ENCODE measurements around the gene SRSF4. TPM values are rescaled to one million over a fixed set of nuclear protein-coding genes. Genes with fewer than 3 reads are reported as not detected.

Gene SRSF4
- total and polyA plus RNA-seq, 3 donors from 2014 or later, result 63.2 to 81.7 (median 77.1) TPM

GRCh38 chr1:29196863-29197589, 15.3 kb upstream of the SRSF4 start:
- intact Hi-C loops (cut with DNase I; ENCODE audit: low total_unique reads), result no loop called here
- H3K4me3 ChIP-seq, result no peak overlapping the region
- no peaks in the 10 kb centered on the region for H3K9me3 ChIP-seq
- no peak for DNase-seq
- H3K4me1 ChIP-seq, result no peaks in the 10 kb centered on the region
- 73 to 78% methylated on average over 5 to 7 of the region's 7 CpGs for WGBS, 2 donors
- no peaks in the 10 kb centered on the region for H3K36me3 ChIP-seq (ENCODE audit: low read depth, missing control alignments)
- no peaks in the 10 kb centered on the region for H3K27me3 ChIP-seq
- H3K27ac ChIP-seq, result no peak overlapping the region
- TF ChIP-seq POLR2A (IDR thresholded peaks at IDR 0.05), result no peak
- TF ChIP-seq, protein P1, sequence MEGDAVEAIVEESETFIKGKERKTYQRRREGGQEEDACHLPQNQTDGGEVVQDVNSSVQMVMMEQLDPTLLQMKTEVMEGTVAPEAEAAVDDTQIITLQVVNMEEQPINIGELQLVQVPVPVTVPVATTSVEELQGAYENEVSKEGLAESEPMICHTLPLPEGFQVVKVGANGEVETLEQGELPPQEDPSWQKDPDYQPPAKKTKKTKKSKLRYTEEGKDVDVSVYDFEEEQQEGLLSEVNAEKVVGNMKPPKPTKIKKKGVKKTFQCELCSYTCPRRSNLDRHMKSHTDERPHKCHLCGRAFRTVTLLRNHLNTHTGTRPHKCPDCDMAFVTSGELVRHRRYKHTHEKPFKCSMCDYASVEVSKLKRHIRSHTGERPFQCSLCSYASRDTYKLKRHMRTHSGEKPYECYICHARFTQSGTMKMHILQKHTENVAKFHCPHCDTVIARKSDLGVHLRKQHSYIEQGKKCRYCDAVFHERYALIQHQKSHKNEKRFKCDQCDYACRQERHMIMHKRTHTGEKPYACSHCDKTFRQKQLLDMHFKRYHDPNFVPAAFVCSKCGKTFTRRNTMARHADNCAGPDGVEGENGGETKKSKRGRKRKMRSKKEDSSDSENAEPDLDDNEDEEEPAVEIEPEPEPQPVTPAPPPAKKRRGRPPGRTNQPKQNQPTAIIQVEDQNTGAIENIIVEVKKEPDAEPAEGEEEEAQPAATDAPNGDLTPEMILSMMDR (IDR thresholded peaks at IDR 0.05), result no peak

- no peaks in the 10 kb centered on the region for H3K27me3 ChIP-seq
- H3K4me1 ChIP-seq, result no peaks in the 10 kb centered on the region
- H3K36me3 ChIP-seq (ENCODE audit: low read depth, missing control alignments), result no peaks in the 10 kb centered on the region
- WGBS, 2 donors, result 81 to 90% methylated on average over 4 to 8 of the region's 8 CpGs
- H3K27ac ChIP-seq, result no peak overlapping the region
- intact Hi-C loops (cut with DNase I; ENCODE audit: low total_unique reads), result no loop called here
- no peak for DNase-seq
- no peaks in the 10 kb centered on the region for H3K9me3 ChIP-seq
- H3K4me3 ChIP-seq, result no peak overlapping the region
- no peak for TF ChIP-seq POLR2A (IDR thresholded peaks at IDR 0.05)
These were observed 14.2 kb upstream of the SRSF4 start for GRCh38 chr1:29195881-29196291.

- 95 to 96% methylated on average over 8 of the region's 8 CpGs for WGBS, 2 donors
- intact Hi-C loops (cut with DNase I; ENCODE audit: low total_unique reads), result no loop called here
- no peak for DNase-seq
- no peaks in the 10 kb centered on the region for H3K4me1 ChIP-seq
- H3K27ac ChIP-seq, result no peak overlapping the region
- H3K27me3 ChIP-seq, result no peaks in the 10 kb centered on the region
- no peak overlapping the region for H3K4me3 ChIP-seq
- TF ChIP-seq, protein P1 (IDR thresholded peaks at IDR 0.05), result no peak
- TF ChIP-seq POLR2A (IDR thresholded peaks at IDR 0.05), result no peak
- H3K36me3 ChIP-seq (ENCODE audit: low read depth, missing control alignments), result no peaks in the 10 kb centered on the region
- H3K9me3 ChIP-seq, result no peaks in the 10 kb centered on the region
These were observed 12.3 kb upstream of the SRSF4 start for GRCh38 chr1:29193879-29194455.

GRCh38 chr1:29190718-29191117, 9.0 kb upstream of the SRSF4 start:
- WGBS, 2 donors, result 82 to 90% methylated on average over 6 of the region's 6 CpGs
- Histone ChIP-seq H3K9me3 (no peaks in the 10 kb centered on the region), H3K4me1 (no peaks in the 10 kb centered on the region), H3K27me3 (no peaks in the 10 kb centered on the region), H3K27ac (no peak overlapping the region), H3K36me3 (ENCODE audit: low read depth, missing control alignments) (no peaks in the 10 kb centered on the region), H3K4me3 (no peak overlapping the region)
- DNase-seq, result no peak
- intact Hi-C loops (cut with DNase I; ENCODE audit: low total_unique reads), result no loop called here
- TF ChIP-seq, protein P1 (IDR thresholded peaks at IDR 0.05), result no peak
- no peak for TF ChIP-seq POLR2A (IDR thresholded peaks at IDR 0.05)

GRCh38 chr1:29186707-29187106, 5.0 kb upstream of the SRSF4 start:
- no peak for TF ChIP-seq POLR2A (IDR thresholded peaks at IDR 0.05)
- TF ChIP-seq, protein P1 (IDR thresholded peaks at IDR 0.05), result no peak

More at GRCh38 chr1:29186707-29187106, 5.0 kb upstream of the SRSF4 start:
- intact Hi-C loops (cut with DNase I; ENCODE audit: low total_unique reads), result no loop called here
- no peak for DNase-seq
- no peaks in the 10 kb centered on the region for H3K27me3 ChIP-seq
- WGBS, 2 donors, result 74 to 81% methylated on average over 1 of the region's 1 CpG
- H3K27ac ChIP-seq, result no peak overlapping the region
- H3K4me1 ChIP-seq, result no peaks in the 10 kb centered on the region
- H3K36me3 ChIP-seq (ENCODE audit: low read depth, missing control alignments), result no peaks in the 10 kb centered on the region
- H3K4me3 ChIP-seq, result no peak overlapping the region
- H3K9me3 ChIP-seq, result no peaks in the 10 kb centered on the region

Measured in testis (tissue), 3 donors.